GM12878 (cell line): ENCODE data around the gene GID8. TPM values are rescaled to one million over a fixed set of nuclear protein-coding genes. Genes with fewer than 3 reads are reported as not detected.
A peak's percentile ranks its signal among the peaks of the same experiment; 100 is the strongest.

ENCODE experiments used
- FOXK2 ChIP-seq: fragments of 450-650 bp; IDR thresholded peaks from 2 replicates; pipeline ENCODE4 v1.6.1; 2017; ENCODE audit warnings: mild to moderate bottlenecking, moderate library complexity
- GABPA ChIP-seq: IDR thresholded peaks from 2 replicates; pipeline ENCODE4 v1.6.1; 2014; ENCODE audit warnings: antibody characterized with exemption, low read depth, mild to moderate bottlenecking, inconsistent platforms
- MXI1 ChIP-seq: fragments of 150-350 bp; IDR thresholded peaks from 2 replicates; pipeline ENCODE4 v1.6.1; 2011; ENCODE audit warnings: low read depth, mild to moderate bottlenecking, inconsistent platforms, low read length, improper control_type of control experiment
- POU2F2 ChIP-seq: IDR thresholded peaks from 3 replicates; pipeline ENCODE4 v1.6.1; 2011; ENCODE audit warnings: low read depth, mild to moderate bottlenecking, low read length, borderline replicate concordance
- RFX5 ChIP-seq: IDR thresholded peaks from 2 replicates; pipeline ENCODE4 v1.6.1; 2011; ENCODE audit warnings: low read depth, low read length, improper control_type of control experiment
- SIN3A ChIP-seq: IDR thresholded peaks from 2 replicates; pipeline ENCODE4 v1.6.1; 2012; ENCODE audit warnings: low read depth, low read length, improper control_type of control experiment
- SMC3 ChIP-seq: IDR thresholded peaks from 2 replicates; pipeline ENCODE4 v1.6.1; 2011; ENCODE audit warnings: low read length, improper control_type of control experiment, borderline replicate concordance
- WRNIP1 ChIP-seq: IDR thresholded peaks from 2 replicates; pipeline ENCODE4 v1.6.1; 2011; ENCODE audit warnings: low read depth, low read length, improper control_type of control experiment, borderline replicate concordance
- YY1 ChIP-seq: IDR thresholded peaks from 2 replicates; pipeline ENCODE4 v1.6.1; 2011; ENCODE audit warnings: low read depth, mild to moderate bottlenecking, low read length
- ZBTB40 ChIP-seq: fragments of 450-650 bp; IDR thresholded peaks from 2 replicates; pipeline ENCODE4 v1.6.1; 2016; ENCODE audit warnings: mild to moderate bottlenecking, moderate library complexity, borderline replicate concordance
- polyA plus RNA-seq, 11 experiments: library from polyadenylated mRNA; depleted of rRNA in 4 of 11; unstranded in 6 of 11; stranded (reverse) in 5 of 11; fragments of >200 nt; fragmentation: Nextera tagmentation in 4 of 11; fragmentation: Illumina TruSeq in 1 of 11; extraction: Ambion mirVana in 4 of 11; extraction: Trizol in 1 of 11; gene quantifications; 1 replicate in 1 of 11; 2 replicates in 10 of 11; pipeline versions ENCODE4 v1.2.1 to v1.2.3, GENCODE V29; 2011 to 2016; ENCODE audit warnings: inconsistent platforms in 2 of 11, missing spikeins in 2 of 11, low read depth in 1 of 11
- total RNA-seq, 4 experiments: library from RNA; depleted of rRNA in 3 of 4; stranded (reverse); fragments of >200 nt in 3 of 4; fragmentation: Illumina TruSeq in 1 of 4; extraction: Trizol in 1 of 4; gene quantifications; 2 replicates each; pipeline versions ENCODE4 v1.2.1 to v1.2.3, GENCODE V29; 2013 to 2021

The GID8 gene
- total and polyA plus RNA-seq, 10 of the 15 experiments (the other 5 are each of a cell fraction or from before 2014, with no cell fraction given), result 12.0 to 33.8 (median 22.2) TPM

DNA sequence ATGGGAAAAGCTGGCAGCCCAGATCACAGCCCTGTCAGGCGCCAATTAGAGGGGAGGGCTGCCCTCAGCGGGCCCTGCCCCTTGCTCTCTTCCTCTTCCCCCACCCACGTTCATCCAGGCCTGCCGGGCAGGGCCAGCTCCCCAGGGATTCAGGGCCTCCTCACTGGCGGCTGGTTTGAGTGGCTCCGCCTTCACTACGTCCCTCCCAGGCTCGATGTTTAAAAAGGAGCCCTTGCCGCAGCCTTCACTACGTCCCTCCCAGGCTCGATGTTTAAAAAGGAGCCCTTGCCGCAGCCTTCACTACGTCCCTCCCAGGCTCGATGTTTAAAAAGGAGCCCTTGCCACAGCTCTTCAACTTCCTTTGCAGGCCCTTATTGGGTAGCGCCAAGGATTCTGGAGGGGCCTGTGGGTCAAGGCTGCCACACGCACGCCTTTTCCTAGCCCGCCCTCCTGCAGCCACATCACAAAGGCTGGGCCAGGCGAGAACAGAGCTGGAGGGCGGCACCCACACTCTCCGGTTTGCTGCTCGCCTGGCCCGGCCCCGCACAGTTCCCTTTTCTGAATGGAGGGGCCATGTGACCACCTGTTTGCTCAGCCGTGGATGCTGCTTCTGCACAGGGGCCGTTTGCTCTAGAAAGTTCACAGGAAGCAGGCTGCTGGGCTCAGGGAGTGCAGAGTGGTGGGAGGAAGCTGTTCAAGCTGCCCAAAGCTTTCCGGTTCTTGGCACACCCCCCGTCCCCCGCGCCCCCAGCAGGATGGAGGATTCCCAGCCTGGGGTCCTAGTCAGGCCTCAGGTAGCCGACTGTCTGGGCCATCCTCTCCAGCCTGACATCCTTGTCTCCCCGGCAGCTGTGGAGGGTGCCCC is 16.1 kb downstream of the GID8 start (continued):
- TF ChIP-seq ZBTB40 (peak; percentile 21; the same call in 1 of the 2 replicates), POU2F2 (no peak; the same call in 2 of the 3 replicates), SIN3A (peak; percentile 84), SMC3 (no peak), FOXK2 (peak; percentile 50; the same call in 1 of the 2 replicates), WRNIP1 (no peak), GABPA (no peak), RFX5 (no peak; the same call in 1 of the 2 replicates), YY1 (peak; percentile 46; the same call in 1 of the 2 replicates), MXI1 (peak; percentile 91)
